ENCODE results near the gene TMEM114. TPM values are rescaled to one million over a fixed set of nuclear protein-coding genes. Genes with fewer than 3 reads are reported as not detected.

Gene TMEM114
- total and polyA plus RNA-seq, 2 experiments from 2014 or later: not detected

DNA sequence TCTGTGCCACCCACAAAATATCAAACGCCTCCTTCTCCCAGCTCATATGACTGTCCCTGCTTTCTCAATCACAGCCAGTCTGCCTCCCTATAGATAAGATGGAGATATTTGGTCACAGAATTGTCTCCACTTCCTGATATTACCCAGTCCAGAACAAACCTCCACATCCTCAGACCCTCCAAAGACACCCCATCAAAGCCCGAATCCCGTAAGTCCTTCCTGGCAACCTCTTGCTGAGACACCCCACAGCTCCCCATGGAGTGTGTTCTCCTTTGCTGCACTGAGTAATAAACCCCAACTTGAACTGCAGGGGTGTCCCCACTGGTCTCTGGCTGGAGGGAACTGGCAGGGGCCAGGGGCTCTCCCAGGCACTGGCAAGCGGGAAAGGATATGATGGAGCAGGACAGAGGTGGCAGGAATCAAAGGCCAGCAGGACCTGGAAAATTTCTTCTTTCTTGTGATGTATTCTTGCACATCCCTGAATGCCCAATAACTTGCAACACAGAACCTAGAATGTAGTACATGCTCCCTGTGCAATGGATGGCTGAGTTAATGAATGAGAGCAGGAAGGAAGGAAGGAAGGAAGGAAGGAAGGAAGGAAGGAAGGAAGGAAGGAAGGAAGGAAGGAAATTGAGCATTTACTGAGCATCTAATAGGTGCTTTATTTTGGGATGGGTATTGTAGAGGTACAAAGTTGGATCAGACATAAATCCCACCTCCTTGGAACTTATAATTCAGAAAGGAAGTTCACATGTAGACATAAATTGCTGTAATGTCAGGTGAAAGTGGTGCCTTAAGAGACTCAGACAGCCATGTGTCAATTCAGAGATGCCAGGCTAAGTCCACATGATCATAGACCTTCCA, 13.9 kb downstream of the TMEM114 start:
- 0 out of 2 replicates have a peak, but pooled peaks cover 4% of the 10 kb centered on the region for H3K4me1 ChIP-seq (ENCODE audit: insufficient read depth)
- no peak overlapping the region for H3K9ac ChIP-seq
- H3K9me2 ChIP-seq (ENCODE audit: insufficient read depth): no peaks in the 10 kb centered on the region
- H2AFZ ChIP-seq: no peak overlapping the region
- H4K20me1 ChIP-seq (ENCODE audit: insufficient read depth): no peaks in the 10 kb centered on the region
- H3K27ac ChIP-seq: no peak overlapping the region
- no peaks in the 10 kb centered on the region for H3K79me2 ChIP-seq (ENCODE audit: insufficient read depth)
- no peak for DNase-seq
- in situ Hi-C loops (cut with MboI): loop anchor here (10.0 kb wide), 1 partner anchor 218 kb away; the partner anchor contains the start of genes PMM2 and TMEM186
- H3K27me3 ChIP-seq (replicated peaks; ENCODE audit: insufficient read depth): peaks cover 28% of the 10 kb centered on the region
- H3K9me3 ChIP-seq (ENCODE audit: low read depth): no peaks in the 10 kb centered on the region
- 53% methylated on average over 4 of the region's 4 CpGs for WGBS, 2 experiments (ENCODE audit: low coverage in 1 of 2, low lambda C conversion rate in 2 of 2, missing lambda C conversion rate in 2 of 2)
- no peak overlapping the region for H3K4me2 ChIP-seq (ENCODE audit: unreplicated experiment)
- no peaks in the 10 kb centered on the region for H3K36me3 ChIP-seq (ENCODE audit: low read depth)
- H3K4me3 ChIP-seq: no peak overlapping the region
- TF ChIP-seq EZH2phosphoT487 (IDR thresholded peaks at IDR 0.05; ENCODE audit: insufficient read depth, low read depth): no peak
- TF ChIP-seq EZH2 (IDR thresholded peaks at IDR 0.05; ENCODE audit: insufficient read depth, poor library complexity, severe bottlenecking): no peak
- no peaks in the 10 kb centered on the region for H3F3A ChIP-seq (ENCODE audit: insufficient read depth)

- no peaks in the 10 kb centered on the region for H3F3A ChIP-seq (ENCODE audit: insufficient read depth)
- TF ChIP-seq EZH2phosphoT487 (IDR thresholded peaks at IDR 0.05; ENCODE audit: insufficient read depth, low read depth) (no peak), EZH2 (IDR thresholded peaks at IDR 0.05; ENCODE audit: insufficient read depth, poor library complexity, severe bottlenecking) (no peak)
- H3K9me2 ChIP-seq (ENCODE audit: insufficient read depth): no peaks in the 10 kb centered on the region
- H2AFZ ChIP-seq: no peak overlapping the region
- no peak overlapping the region for H3K27ac ChIP-seq
- no peaks in the 10 kb centered on the region for H3K79me2 ChIP-seq (ENCODE audit: insufficient read depth)
- in situ Hi-C loops (cut with MboI): loop anchor here (10.0 kb wide), 1 partner anchor 219 kb away; the partner anchor contains the start of genes PMM2 and TMEM186
- H3K4me1 ChIP-seq (ENCODE audit: insufficient read depth): peaks cover 10% of the 10 kb centered on the region
- H3K9me3 ChIP-seq (ENCODE audit: low read depth): no peaks in the 10 kb centered on the region
- no peak for DNase-seq
- H3K27me3 ChIP-seq (replicated peaks; ENCODE audit: insufficient read depth): peaks cover 28% of the 10 kb centered on the region
- H4K20me1 ChIP-seq (ENCODE audit: insufficient read depth): no peaks in the 10 kb centered on the region
- no peak overlapping the region for H3K9ac ChIP-seq
- H3K4me3 ChIP-seq: no peak overlapping the region
- 41 to 45% methylated on average over 2 of the region's 2 CpGs for WGBS, 2 experiments (ENCODE audit: low coverage in 1 of 2, low lambda C conversion rate in 2 of 2, missing lambda C conversion rate in 2 of 2)
- no peak overlapping the region for H3K4me2 ChIP-seq (ENCODE audit: unreplicated experiment)
- no peaks in the 10 kb centered on the region for H3K36me3 ChIP-seq (ENCODE audit: low read depth)
These were observed 14.9 kb downstream of the TMEM114 start for GRCh38 chr16:8575399-8575798.

DNA sequence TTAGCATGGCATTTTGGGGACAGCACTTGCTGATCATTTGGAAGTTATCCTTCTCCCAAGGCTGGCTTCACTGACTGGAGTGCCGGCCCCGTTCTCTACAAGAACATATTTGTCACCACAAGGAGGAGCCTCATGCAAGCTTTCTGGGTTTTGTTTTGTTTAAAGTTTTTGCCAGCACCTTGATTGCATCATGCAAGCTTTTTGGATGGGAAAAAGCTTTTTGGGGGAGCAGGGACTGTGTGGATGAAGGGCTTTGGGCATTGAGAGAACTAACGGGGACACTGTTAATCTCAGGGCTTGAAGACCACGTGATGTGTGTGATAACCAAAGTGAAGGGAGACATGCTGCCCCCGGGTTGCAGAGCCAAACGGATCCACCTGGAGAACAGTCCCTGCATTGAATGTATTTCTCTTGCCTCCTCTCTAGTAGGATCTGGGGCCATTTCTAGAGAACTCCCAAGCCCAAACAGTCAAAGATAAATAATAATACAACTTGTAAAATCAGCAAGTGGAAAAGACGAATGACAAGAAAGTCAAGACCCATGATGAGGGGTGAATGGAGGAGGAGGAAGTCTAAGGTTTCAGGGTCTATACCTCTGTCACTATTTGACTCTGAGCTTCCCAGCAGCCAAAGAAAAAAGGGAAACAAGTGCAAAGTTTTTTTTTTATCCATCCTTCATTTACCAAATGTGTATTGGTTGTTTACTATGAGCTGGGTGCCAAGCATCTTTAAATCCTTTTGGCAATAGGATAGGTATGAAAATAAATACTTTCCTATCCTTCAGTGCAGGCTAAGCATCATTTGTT, 17.2 kb downstream of the TMEM114 start:
- peak; percentile 77 for DNase-seq
- H3K4me1 ChIP-seq (ENCODE audit: insufficient read depth): peaks cover 11% of the 10 kb centered on the region
- H3K9ac ChIP-seq: no peak overlapping the region
- no peaks in the 10 kb centered on the region for H3K9me3 ChIP-seq (ENCODE audit: low read depth)
- H3K27ac ChIP-seq: no peak overlapping the region
- no peaks in the 10 kb centered on the region for H3K79me2 ChIP-seq (ENCODE audit: insufficient read depth)
- H3K36me3 ChIP-seq (ENCODE audit: low read depth): no peaks in the 10 kb centered on the region
- in situ Hi-C loops (cut with MboI): loop anchor here (10.0 to 25.0 kb wide), 2 partner anchors 222 to 1614 kb away; partner anchors contain the start of genes GRIN2A, PMM2 and TMEM186
- TF ChIP-seq EZH2phosphoT487 (IDR thresholded peaks at IDR 0.05; ENCODE audit: insufficient read depth, low read depth) (no peak), EZH2 (IDR thresholded peaks at IDR 0.05; ENCODE audit: insufficient read depth, poor library complexity, severe bottlenecking) (no peak)
- peak overlapping the region; percentile 80 for H2AFZ ChIP-seq
- H3K4me3 ChIP-seq: peak overlapping the region; percentile 59
- H3K4me2 ChIP-seq (ENCODE audit: unreplicated experiment): peak overlapping the region; percentile 67
- H3K9me2 ChIP-seq (ENCODE audit: insufficient read depth): no peaks in the 10 kb centered on the region
- no peaks in the 10 kb centered on the region for H4K20me1 ChIP-seq (ENCODE audit: insufficient read depth)
- H3K27me3 ChIP-seq (replicated peaks; ENCODE audit: insufficient read depth): peaks cover 28% of the 10 kb centered on the region
- H3F3A ChIP-seq (ENCODE audit: insufficient read depth): no peaks in the 10 kb centered on the region
- 14% methylated on average over 7 of the region's 7 CpGs for WGBS, 2 experiments (ENCODE audit: low coverage in 1 of 2, low lambda C conversion rate in 2 of 2, missing lambda C conversion rate in 2 of 2)
